IMR-90 (cell line): ENCODE data around the gene PRDM5. TPM values are rescaled to one million over a fixed set of nuclear protein-coding genes. Genes with fewer than 3 reads are reported as not detected.

ENCODE experiments used
- ATAC-seq: fragments of 200-7000 bp; cut with Tn5 transposase; 2 replicates; pipeline ENCODE4 v1.9.1; 2020; ENCODE audit warnings: low read depth, mild to moderate bottlenecking, moderate library complexity
- BruUV-seq: library from RNA; stranded (reverse); fragments of 400-500 nt; replicated peaks from 2 replicates; lab custom pipeline; 2021; lab: Mats Ljungman, UMichigan
- CTCF ChIA-PET: fragments of 300-600 bp; formaldehyde crosslinking; extraction: SDS; loops from one replicate; lab custom pipeline; 2021; ENCODE audit warnings: antibody characterized with exemption; lab: Yijun Ruan, JAX
- POLR2A ChIA-PET: fragments of 300-600 bp; sonication (Branson Sonifier 250); formaldehyde crosslinking; loops from one replicate; lab custom pipeline; 2022; ENCODE audit warnings: antibody characterized with exemption; ENCODE audit not compliant: unreplicated experiment; lab: Charles Lee
- DNase-seq: peaks from one replicate; pipeline ENCODE4 v3.0.0; 2013
- H2AFZ ChIP-seq: replicated peaks from 2 replicates; pipeline ENCODE3; 2013; ENCODE audit warnings: low read length, mild to moderate bottlenecking; ENCODE audit not compliant: poor library complexity
- H2AK5ac ChIP-seq: 2 replicates; pipeline ENCODE4 v1.6.1; 2013; ENCODE audit warnings: low read depth, low read length, inconsistent platforms
- H2AK9ac ChIP-seq: replicated peaks from 2 replicates; pipeline ENCODE3; 2013; ENCODE audit warnings: mild to moderate bottlenecking, low read depth, low read length, moderate library complexity; ENCODE audit not compliant: poor library complexity
- H2BK120ac ChIP-seq: 2 replicates; pipeline ENCODE4 v1.6.1; 2013; ENCODE audit warnings: low read depth, low read length, inconsistent platforms
- H2BK15ac ChIP-seq: 3 replicates; pipeline ENCODE4 v1.6.1; 2013; ENCODE audit warnings: low read depth, low read length, inconsistent platforms
- H2BK20ac ChIP-seq: 2 replicates; pipeline ENCODE4 v1.6.1; 2013; ENCODE audit warnings: low read depth, mild to moderate bottlenecking, inconsistent platforms, low read length, moderate library complexity
- H2BK5ac ChIP-seq: 2 replicates; pipeline ENCODE4 v1.6.1; 2013; ENCODE audit warnings: mild to moderate bottlenecking, low read depth, low read length, inconsistent platforms; ENCODE audit not compliant: poor library complexity, severe bottlenecking
- H3K14ac ChIP-seq: replicated peaks from 2 replicates; pipeline ENCODE4 v1.6.1; 2013; ENCODE audit warnings: low read depth, low read length, inconsistent platforms
- H3K18ac ChIP-seq: 2 replicates; pipeline ENCODE4 v1.6.1; 2013; ENCODE audit warnings: low read depth, low read length, control low read depth
- H3K23ac ChIP-seq: 2 replicates; pipeline ENCODE4 v1.6.1; 2013; ENCODE audit warnings: low read depth, low read length, inconsistent platforms
- H3K27ac ChIP-seq: 2 replicates; pipeline ENCODE4 v1.5.1; 2013; ENCODE audit warnings: mild to moderate bottlenecking, control low read depth, low read length; ENCODE audit not compliant: insufficient read depth
- H3K27me3 ChIP-seq: 2 replicates; pipeline ENCODE4 v1.6.1; 2013; ENCODE audit warnings: low read length; ENCODE audit not compliant: control insufficient read depth, insufficient read depth
- H3K36me3 ChIP-seq: 2 replicates; pipeline ENCODE4 v1.6.1; 2013; ENCODE audit warnings: low read length, mixed read lengths; ENCODE audit not compliant: control insufficient read depth, insufficient read depth
- H3K4ac ChIP-seq: 2 replicates; pipeline ENCODE4 v1.6.1; 2013; ENCODE audit warnings: low read depth, low read length, inconsistent platforms
- H3K4me1 ChIP-seq: 2 replicates; pipeline ENCODE4 v1.6.1; 2013; ENCODE audit warnings: low read length, mixed read lengths; ENCODE audit not compliant: control insufficient read depth, insufficient read depth
- H3K4me2 ChIP-seq: 2 replicates; pipeline ENCODE4 v1.6.1; 2013; ENCODE audit warnings: low read depth, mild to moderate bottlenecking, control low read depth, low read length, moderate library complexity
- H3K4me3 ChIP-seq: 2 replicates; pipeline ENCODE4 v1.5.1; 2013; ENCODE audit warnings: low read depth, mild to moderate bottlenecking, control low read depth, low read length, moderate library complexity; ENCODE audit not compliant: insufficient read depth
- H3K56ac ChIP-seq: 2 replicates; pipeline ENCODE4 v1.6.1; 2013; ENCODE audit warnings: low read length, inconsistent platforms; ENCODE audit not compliant: insufficient read depth; ENCODE audit errors: extremely low read depth
- H3K79me1 ChIP-seq, 2 experiments: 2 replicates each; pipeline ENCODE4 v1.6.1; 2013; ENCODE audit warnings: low read length in 2 of 2, inconsistent platforms in 1 of 2, low read depth in 1 of 2
- H3K9ac ChIP-seq: 2 replicates; pipeline ENCODE4 v1.6.1; 2013; ENCODE audit warnings: low read depth, low read length, control low read depth
- H3K9me1 ChIP-seq: 2 replicates; pipeline ENCODE4 v1.6.1; 2013; ENCODE audit warnings: low read length, inconsistent platforms; ENCODE audit not compliant: insufficient read depth
- H3K9me3 ChIP-seq: 2 replicates; pipeline ENCODE4 v1.6.1; 2013; ENCODE audit warnings: low read length; ENCODE audit not compliant: control insufficient read depth, insufficient read depth
- H4K20me1 ChIP-seq: 2 replicates; pipeline ENCODE4 v1.6.1; 2013; ENCODE audit warnings: low read length, inconsistent platforms; ENCODE audit not compliant: insufficient read depth
- H4K5ac ChIP-seq: 2 replicates; pipeline ENCODE4 v1.6.1; 2013; ENCODE audit warnings: mild to moderate bottlenecking, low read depth, low read length, control low read depth
- H4K8ac ChIP-seq, 2 experiments: 2 replicates each; pipeline ENCODE4 v1.6.1; 2013; ENCODE audit warnings: low read depth in 2 of 2, low read length in 2 of 2, control low read depth in 1 of 2, inconsistent platforms in 1 of 2
- H4K91ac ChIP-seq: 2 replicates; pipeline ENCODE4 v1.6.1; 2013; ENCODE audit warnings: low read depth, low read length, inconsistent platforms; ENCODE audit not compliant: insufficient read depth
- BHLHE40 ChIP-seq: fragments of 150-350 bp; IDR thresholded peaks from 2 replicates; pipeline ENCODE4 v1.6.1; 2016; ENCODE audit warnings: mild to moderate bottlenecking, low read depth, low read length
- CEBPB ChIP-seq: IDR thresholded peaks from 2 replicates; pipeline ENCODE4 v1.6.1; 2012; ENCODE audit warnings: low read depth, low read length, improper control_type of control experiment
- MAZ ChIP-seq: IDR thresholded peaks from 2 replicates; pipeline ENCODE4 v1.6.1; 2012; ENCODE audit warnings: low read depth, mild to moderate bottlenecking, low read length, improper control_type of control experiment, moderate library complexity, borderline replicate concordance
- POLR2A ChIP-seq: IDR thresholded peaks from 2 replicates; pipeline ENCODE4 v1.6.1; 2012; ENCODE audit warnings: mild to moderate bottlenecking, low read depth, low read length
- SMC3 ChIP-seq: fragments of 150-350 bp; IDR thresholded peaks from 2 replicates; pipeline ENCODE4 v1.6.1; 2016; ENCODE audit warnings: low read depth, mild to moderate bottlenecking, antibody characterized with exemption, low read length, moderate library complexity
- WGBS, 2 experiments: methylation state at CpG; one replicate each; pipeline versions ENCODE4 v1.1.5 to v1.1.7; 2013; ENCODE audit warnings: missing lambda C conversion rate in 2 of 2; ENCODE audit not compliant: insufficient read length in 1 of 2; ENCODE audit errors: extremely low coverage in 2 of 2; 5-methylcytosine and 5-hydroxymethylcytosine counted together
- dilution Hi-C: fragments of 300-500 bp; cut with HindIII; formaldehyde crosslinking; loops from one replicate; pipeline ENCODE4 v1.14.3; 2018; ENCODE audit warnings: low sequenced_read_pairs; ENCODE audit not compliant: unreplicated experiment
- in situ Hi-C: fragments of 300-500 bp; cut with MboI; formaldehyde crosslinking; loops from 3 replicates; pipeline ENCODE4 v1.14.3; 2019; ENCODE audit warnings: low sequenced_read_pairs, inconsistent platforms, mixed read lengths
- intact Hi-C: fragments of 100-400 bp; cut with micrococcal nuclease; formaldehyde crosslinking; loops from 2 replicates; pipeline ENCODE4 v1.10.0; 2022
- polyA plus RNA-seq, 3 experiments: library from polyadenylated mRNA; depleted of rRNA; stranded (reverse); fragments of >200 nt; gene quantifications; 2 replicates each; pipeline ENCODE4 v1.2.3, GENCODE V29; 2012; ENCODE audit warnings: low replicate concordance in 1 of 3
- total RNA-seq: library from RNA; depleted of rRNA; stranded (reverse); fragments of >200 nt; gene quantifications from 2 replicates; pipeline ENCODE4 v1.2.3, GENCODE V29; 2012
- TF ChIP-seq, protein P1 (sequence below): fragments of 150-350 bp; IDR thresholded peaks from 2 replicates; pipeline ENCODE4 v1.6.1; 2016; ENCODE audit warnings: low read depth, mild to moderate bottlenecking, low read length, moderate library complexity, borderline replicate concordance
- TF ChIP-seq, protein P2 (sequence below): fragments of 150-350 bp; IDR thresholded peaks from 2 replicates; pipeline ENCODE4 v1.6.1; 2017; ENCODE audit warnings: mild to moderate bottlenecking, antibody characterized with exemption, low read length, low read depth

PRDM5 gene
- total and polyA plus RNA-seq, 2 of the 4 experiments (the other 2 are of a cell fraction): 4.1 to 10.8 TPM

GRCh38 chr4:120798570-120798969, 124.0 kb downstream of the PRDM5 start:
- H3K36me3 ChIP-seq: no peaks in the 10 kb centered on the region
- H3K79me1 ChIP-seq: no peaks in the 10 kb centered on the region
- dilution Hi-C loops (no loop called here), intact Hi-C loops (no loop called here), in situ Hi-C loops (no loop called here)
- no CpG with 5 or more reads among the region's 3 CpGs for WGBS, 2 experiments
- no peaks in the 10 kb centered on the region for H4K20me1 ChIP-seq
- no peaks in the 10 kb centered on the region for H3K27me3 ChIP-seq
- BruUV-seq: no TSS peak
- H3K4me3 ChIP-seq: no peak overlapping the region
- DNase-seq (no peak), ATAC-seq (no peak)
- H3K9me1 ChIP-seq: peaks cover 6% of the 10 kb centered on the region
- no peak overlapping the region for H3K23ac ChIP-seq
- H2BK20ac ChIP-seq: no peak overlapping the region
- H2AFZ ChIP-seq: no peak overlapping the region
- H3K4me2 ChIP-seq: no peak overlapping the region
- no peak overlapping the region for H2BK15ac ChIP-seq
- H3K4ac ChIP-seq: no peak overlapping the region
- H2BK5ac ChIP-seq: no peak overlapping the region
- H3K56ac ChIP-seq: no peak overlapping the region
- no peak overlapping the region for H3K18ac ChIP-seq
- POLR2A ChIA-PET: no interaction called here
- H2BK120ac ChIP-seq: no peak overlapping the region
- H2AK5ac ChIP-seq: no peak overlapping the region
- CTCF ChIA-PET: interaction anchor here (1.2 kb wide), 1 partner anchor 10 kb away, joined by 3 read pairs; no protein-coding TSS in a partner anchor
- no peak overlapping the region for H4K91ac ChIP-seq
- H3K9me3 ChIP-seq: no peaks in the 10 kb centered on the region
- no peak overlapping the region for H4K5ac ChIP-seq
- no peak overlapping the region for H2AK9ac ChIP-seq
- TF ChIP-seq SMC3: no peak
- TF ChIP-seq POLR2A: no peak
- TF ChIP-seq, protein P1, sequence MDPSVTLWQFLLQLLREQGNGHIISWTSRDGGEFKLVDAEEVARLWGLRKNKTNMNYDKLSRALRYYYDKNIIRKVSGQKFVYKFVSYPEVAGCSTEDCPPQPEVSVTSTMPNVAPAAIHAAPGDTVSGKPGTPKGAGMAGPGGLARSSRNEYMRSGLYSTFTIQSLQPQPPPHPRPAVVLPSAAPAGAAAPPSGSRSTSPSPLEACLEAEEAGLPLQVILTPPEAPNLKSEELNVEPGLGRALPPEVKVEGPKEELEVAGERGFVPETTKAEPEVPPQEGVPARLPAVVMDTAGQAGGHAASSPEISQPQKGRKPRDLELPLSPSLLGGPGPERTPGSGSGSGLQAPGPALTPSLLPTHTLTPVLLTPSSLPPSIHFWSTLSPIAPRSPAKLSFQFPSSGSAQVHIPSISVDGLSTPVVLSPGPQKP: no peak
- no peak for TF ChIP-seq MAZ
- TF ChIP-seq, protein P2, sequence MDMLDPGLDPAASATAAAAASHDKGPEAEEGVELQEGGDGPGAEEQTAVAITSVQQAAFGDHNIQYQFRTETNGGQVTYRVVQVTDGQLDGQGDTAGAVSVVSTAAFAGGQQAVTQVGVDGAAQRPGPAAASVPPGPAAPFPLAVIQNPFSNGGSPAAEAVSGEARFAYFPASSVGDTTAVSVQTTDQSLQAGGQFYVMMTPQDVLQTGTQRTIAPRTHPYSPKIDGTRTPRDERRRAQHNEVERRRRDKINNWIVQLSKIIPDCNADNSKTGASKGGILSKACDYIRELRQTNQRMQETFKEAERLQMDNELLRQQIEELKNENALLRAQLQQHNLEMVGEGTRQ: no peak
- no peak for TF ChIP-seq CEBPB
- TF ChIP-seq BHLHE40: no peak
- no peak overlapping the region for H4K8ac ChIP-seq
- H3K14ac ChIP-seq: no peak overlapping the region
- H3K27ac ChIP-seq: no peak overlapping the region
- H3K9ac ChIP-seq: no peak overlapping the region
- peaks cover 4% of the 10 kb centered on the region for H3K4me1 ChIP-seq
